Bronchial smooth muscle cell (primary cell): ENCODE results near the gene RBKS. TPM values are rescaled to one million over a fixed set of nuclear protein-coding genes. Genes with fewer than 3 reads are reported as not detected.

Experiments used
- total RNA-seq: library from RNA; depleted of rRNA; stranded (reverse); fragments of >200 nt; gene quantifications from 2 replicates; pipeline ENCODE4 v1.2.1, GENCODE V29; 2014

The RBKS gene
- total RNA-seq, result 2.7 and 3.9 TPM in 2 replicates

GRCh38 chr2:27890146-27890923 lies at the start of gene RBKS, which contains the start of gene BABAM2:
RBKS (minus strand) TSS chr2:27890387; CDS start chr2:27890345, 42 bp downstream.
BABAM2 (plus strand) TSS chr2:27890729; CDS start chr2:27894557, 3,828 bp downstream.

GRCh38 chr2:27771548-27772335 lies 118.4 kb downstream of the RBKS start, which contains the start of gene MRPL33:
MRPL33 (plus strand) TSS chr2:27771719; CDS start chr2:27771778, 59 bp downstream.

Other genes starting within 250 kb of the RBKS start
- gene SUPT7L, start 226.8 kb downstream of the RBKS start, total RNA-seq, result 14.2 and 22.8 TPM in 2 replicates
- gene SLC4A1AP, start 226.5 kb downstream of the RBKS start, total RNA-seq, result 21.6 and 22.1 TPM in 2 replicates
- gene MRPL33, start 118.7 kb downstream of the RBKS start, total RNA-seq, result 30.0 and 67.8 TPM in 2 replicates
- gene BABAM2, start 342 bp upstream of the RBKS start, total RNA-seq, result 12.8 and 17.2 TPM in 2 replicates